SU-DHL-6 (cell line): ENCODE results near the gene PDCD11.

Experiments used
- H2AFZ ChIP-seq: fragments of 200-600 bp; sonication (generic); 2 replicates; pipeline ENCODE4 v1.6.1; 2014; ENCODE audit warnings: low read depth, mild to moderate bottlenecking, moderate library complexity, mixed read lengths, antibody characterized with exemption, low read length; ENCODE audit not compliant: severe bottlenecking
- H3F3A ChIP-seq: fragments of 200-600 bp; shearing (Covaris generic); 2 replicates; pipeline ENCODE4 v1.6.0; 2016; ENCODE audit warnings: antibody characterized with exemption, mild to moderate bottlenecking; ENCODE audit not compliant: insufficient read depth
- H3K27ac ChIP-seq: fragments of 200-600 bp; sonication (generic); 2 replicates; pipeline ENCODE4 v1.5.1; 2016; ENCODE audit warnings: low read depth, mild to moderate bottlenecking, low read length, moderate library complexity, mixed read lengths
- H3K27me3 ChIP-seq: fragments of 200-600 bp; sonication (generic), shearing (Covaris generic); 2 replicates; pipeline ENCODE4 v1.6.0; 2014; ENCODE audit warnings: mild to moderate bottlenecking, low read length
- H3K36me3 ChIP-seq: fragments of 200-600 bp; sonication (generic); 2 replicates; pipeline ENCODE4 v1.6.1; 2014; ENCODE audit warnings: mild to moderate bottlenecking, low read length, mixed read lengths
- H3K4me2 ChIP-seq: fragments of 300-600, 200-600 bp; shearing (Covaris generic), sonication (generic); 2 replicates; pipeline ENCODE4 v1.6.0; 2014; ENCODE audit warnings: low read length, low read depth, mild to moderate bottlenecking; ENCODE audit not compliant: poor library complexity, severe bottlenecking
- H3K4me3 ChIP-seq: fragments of 200-600 bp; sonication (generic); 2 replicates; pipeline ENCODE4 v1.5.1; 2014; ENCODE audit warnings: antibody characterized with exemption, low read length, mild to moderate bottlenecking, mixed read lengths; ENCODE audit not compliant: insufficient read depth, poor library complexity, severe bottlenecking
- H3K79me2 ChIP-seq: fragments of 200-600 bp; sonication (generic); 2 replicates; pipeline ENCODE4 v1.6.1; 2014; ENCODE audit warnings: mild to moderate bottlenecking, low read length, moderate library complexity; ENCODE audit not compliant: insufficient read depth
- H3K9ac ChIP-seq: fragments of 200-600 bp; sonication (generic); 2 replicates; pipeline ENCODE4 v1.7.0; 2014; ENCODE audit warnings: mild to moderate bottlenecking, low read length
- H3K9me2 ChIP-seq: fragments of 200-600 bp; sonication (generic); replicated peaks from 2 replicates; pipeline ENCODE4 v1.6.1; 2014; ENCODE audit warnings: low read length; ENCODE audit not compliant: insufficient read depth
- H3K9me3 ChIP-seq: fragments of 200-600 bp; sonication (generic); 2 replicates; pipeline ENCODE4 v1.6.1; 2014; ENCODE audit warnings: low read length, mixed read lengths; ENCODE audit not compliant: insufficient read depth
- H4K20me1 ChIP-seq: fragments of 200-600 bp; sonication (generic); 2 replicates; pipeline ENCODE4 v1.6.1; 2014; ENCODE audit warnings: low read depth, mild to moderate bottlenecking, antibody characterized with exemption, low read length, moderate library complexity, mixed read lengths
- CTCF ChIP-seq: fragments of 200-600 bp; sonication (generic); IDR thresholded peaks from one replicate; pipeline ENCODE4 v1.5.1; 2017; ENCODE audit warnings: antibody characterized with exemption, mild to moderate bottlenecking, low read length, moderate library complexity; ENCODE audit not compliant: insufficient read depth, poor library complexity, severe bottlenecking
- EZH2phosphoT487 ChIP-seq: fragments of 200-600 bp; sonication (generic), shearing (Covaris generic); conservative IDR thresholded peaks from 2 replicates; pipeline ENCODE4 v1.6.1; 2018; ENCODE audit warnings: mild to moderate bottlenecking, antibody characterized with exemption, low read length, moderate library complexity, mixed read lengths

The PDCD11 gene

DNA sequence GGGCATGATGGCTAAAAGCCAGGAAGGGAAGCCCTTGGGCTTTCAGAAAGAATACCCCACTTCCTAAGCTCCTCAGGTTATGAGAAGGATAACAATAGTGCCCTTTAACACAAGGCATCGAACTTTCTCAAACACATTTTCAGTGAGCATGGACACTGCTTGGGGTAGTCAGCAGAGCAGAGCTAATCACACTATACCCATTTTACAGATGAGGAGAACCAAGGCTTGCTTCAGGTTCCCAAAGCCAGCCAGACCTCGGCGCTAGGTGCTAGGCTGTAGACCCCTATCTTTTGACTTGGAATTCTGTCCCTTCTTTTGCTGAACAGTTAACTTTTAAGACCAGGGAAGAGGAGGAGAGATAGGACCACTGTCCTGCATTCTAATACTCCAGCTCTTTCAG lies 98.9 kb downstream of the PDCD11 start:
- Histone ChIP-seq H3K27ac (no peak overlapping the region), H3K4me3 (no peak overlapping the region), H3K4me2 (no peak overlapping the region), H3K27me3 (no peaks in the 10 kb centered on the region), H3K9me3 (no peaks in the 10 kb centered on the region), H3F3A (no peaks in the 10 kb centered on the region), H3K36me3 (no peaks in the 10 kb centered on the region), H3K9ac (no peak overlapping the region), H2AFZ (no peak overlapping the region), H3K9me2 (no peaks in the 10 kb centered on the region), H4K20me1 (no peaks in the 10 kb centered on the region), H3K79me2 (no peaks in the 10 kb centered on the region)
- no peak for TF ChIP-seq EZH2phosphoT487
- no peak for TF ChIP-seq CTCF
